Caco-2 (cell line): Measurements from ENCODE around the gene SARNP. TPM values are rescaled to one million over a fixed set of nuclear protein-coding genes. Genes with fewer than 3 reads are reported as not detected.

ENCODE experiments used
- BruUV-seq: library from RNA; stranded (reverse); fragments of 400-500 nt; replicated peaks from 2 replicates; lab custom pipeline; 2021; lab: Mats Ljungman, UMichigan
- CTCF ChIA-PET: fragments of 300-600 bp; sonication (Branson Sonifier 250); formaldehyde crosslinking; loops from one replicate; lab custom pipeline; 2022; ENCODE audit warnings: antibody characterized with exemption; lab: Charles Lee
- POLR2A ChIA-PET: fragments of 300-600 bp; sonication (Branson Sonifier 250); formaldehyde crosslinking; loops from one replicate; lab custom pipeline; 2022; ENCODE audit warnings: antibody characterized with exemption; lab: Charles Lee
- DNase-seq, 2 experiments: peaks; one replicate each; pipeline versions ENCODE4 v3.0.0 to v3.0.0-alpha.2; 2020 to 2022
- H3K27me3 ChIP-seq: replicated peaks from 2 replicates; pipeline ENCODE4 v1.6.0; 2011; ENCODE audit warnings: low read length; ENCODE audit not compliant: control insufficient read depth, insufficient read depth
- H3K36me3 ChIP-seq: 2 replicates; pipeline ENCODE4 v1.5.1; 2011; ENCODE audit warnings: low read length; ENCODE audit not compliant: control insufficient read depth, insufficient read depth
- H3K4me1 ChIP-seq: fragments of 250-450 bp; sonication (Bioruptor Pico); 2 replicates; pipeline ENCODE4 v1.5.1; 2020; ENCODE audit warnings: mild to moderate bottlenecking
- H3K4me3 ChIP-seq: 2 replicates; pipeline ENCODE4 v1.5.1; 2011; ENCODE audit warnings: low read depth, mild to moderate bottlenecking, control low read depth, low read length
- H3K9me3 ChIP-seq: fragments of 250-450 bp; sonication (Bioruptor Pico); 2 replicates; pipeline ENCODE4 v1.5.1; 2020; ENCODE audit warnings: mild to moderate bottlenecking, moderate library complexity
- H3K27ac Mint-ChIP-seq: one replicate; pipeline ENCODE4 v1.8.0; 2022; ENCODE audit warnings: mixed read lengths; ENCODE audit not compliant: unreplicated experiment
- H3K27me3 Mint-ChIP-seq: one replicate; pipeline ENCODE4 v1.8.0; 2022; ENCODE audit warnings: mixed read lengths; ENCODE audit not compliant: insufficient read depth, unreplicated experiment
- H3K36me3 Mint-ChIP-seq: one replicate; pipeline ENCODE4 v1.8.0; 2022; ENCODE audit warnings: mild to moderate bottlenecking, mixed read lengths; ENCODE audit not compliant: insufficient read depth, unreplicated experiment
- H3K4me1 Mint-ChIP-seq: one replicate; pipeline ENCODE4 v1.8.0; 2022; ENCODE audit warnings: low read depth, mixed read lengths; ENCODE audit not compliant: unreplicated experiment
- H3K4me3 Mint-ChIP-seq: one replicate; pipeline ENCODE4 v1.8.0; 2022; ENCODE audit warnings: mild to moderate bottlenecking, moderate library complexity, mixed read lengths; ENCODE audit not compliant: unreplicated experiment
- H3K9me3 Mint-ChIP-seq: one replicate; pipeline ENCODE4 v1.8.0; 2022; ENCODE audit warnings: mixed read lengths; ENCODE audit not compliant: unreplicated experiment
- intact Hi-C: fragments of 100-400 bp; cut with micrococcal nuclease; formaldehyde crosslinking; loops from one replicate; pipeline ENCODE4 v1.10.0; 2022; ENCODE audit not compliant: unreplicated experiment
- total RNA-seq: library from RNA; stranded (reverse); gene quantifications from 2 replicates; pipeline ENCODE4 v1.2.3, GENCODE V29; 2022
- TF ChIP-seq, protein P1 (sequence below), 2 experiments: fragments of 200-600 bp in 1 of 2; IDR thresholded peaks; 1 replicate in 1 of 2; 2 replicates in 1 of 2; pipeline versions ENCODE4 v1.5.1 to v1.8.0; 2011 to 2022; ENCODE audit warnings: antibody characterized with exemption in 1 of 2, control low read depth in 1 of 2, inconsistent platforms in 1 of 2, low read depth in 1 of 2, low read length in 1 of 2, mild to moderate bottlenecking in 1 of 2, moderate library complexity in 1 of 2; ENCODE audit not compliant: insufficient read depth in 1 of 2, severe bottlenecking in 1 of 2, unreplicated experiment in 1 of 2

The SARNP gene
- total RNA-seq, 1 experiment from 2014 or later = 77.6 TPM

GRCh38 chr12:55862286-55862685, 44.8 kb upstream of the SARNP start:
- Mint-ChIP-seq H3K9me3 (no peaks in the 10 kb centered on the region), H3K36me3 (no peaks in the 10 kb centered on the region), H3K4me1 (no peaks in the 10 kb centered on the region), H3K27me3 (no peaks in the 10 kb centered on the region), H3K27ac (no peak overlapping the region), H3K4me3 (no peak overlapping the region)
- CTCF ChIA-PET = interaction anchor here (0.7 kb wide), 1 partner anchor 124 kb away, joined by 4 read pairs; no protein-coding TSS in a partner anchor
- intact Hi-C loops = no loop called here
- POLR2A ChIA-PET = interaction anchor here (0.8 kb wide), 1 partner anchor 45 kb away, joined by 3 read pairs; the partner anchor contains the start of genes ORMDL2 and SARNP
- DNase-seq = no peak
- BruUV-seq = no TSS peak
- no peak overlapping the region for H3K4me3 ChIP-seq
- 0 out of 2 replicates have a peak, but pooled peaks cover 3% of the 10 kb centered on the region for H3K9me3 ChIP-seq
- TF ChIP-seq, protein P1, sequence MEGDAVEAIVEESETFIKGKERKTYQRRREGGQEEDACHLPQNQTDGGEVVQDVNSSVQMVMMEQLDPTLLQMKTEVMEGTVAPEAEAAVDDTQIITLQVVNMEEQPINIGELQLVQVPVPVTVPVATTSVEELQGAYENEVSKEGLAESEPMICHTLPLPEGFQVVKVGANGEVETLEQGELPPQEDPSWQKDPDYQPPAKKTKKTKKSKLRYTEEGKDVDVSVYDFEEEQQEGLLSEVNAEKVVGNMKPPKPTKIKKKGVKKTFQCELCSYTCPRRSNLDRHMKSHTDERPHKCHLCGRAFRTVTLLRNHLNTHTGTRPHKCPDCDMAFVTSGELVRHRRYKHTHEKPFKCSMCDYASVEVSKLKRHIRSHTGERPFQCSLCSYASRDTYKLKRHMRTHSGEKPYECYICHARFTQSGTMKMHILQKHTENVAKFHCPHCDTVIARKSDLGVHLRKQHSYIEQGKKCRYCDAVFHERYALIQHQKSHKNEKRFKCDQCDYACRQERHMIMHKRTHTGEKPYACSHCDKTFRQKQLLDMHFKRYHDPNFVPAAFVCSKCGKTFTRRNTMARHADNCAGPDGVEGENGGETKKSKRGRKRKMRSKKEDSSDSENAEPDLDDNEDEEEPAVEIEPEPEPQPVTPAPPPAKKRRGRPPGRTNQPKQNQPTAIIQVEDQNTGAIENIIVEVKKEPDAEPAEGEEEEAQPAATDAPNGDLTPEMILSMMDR (IDR thresholded peaks at IDR 0.05; ENCODE audit: insufficient read depth in 1 of 2, low read depth in 1 of 2, low read length in 1 of 2, severe bottlenecking in 1 of 2, unreplicated experiment in 1 of 2) = no peak
- no peaks in the 10 kb centered on the region for H3K27me3 ChIP-seq
- H3K36me3 ChIP-seq = no peaks in the 10 kb centered on the region
- peaks cover 7% of the 10 kb centered on the region; the same call in 1 of the 2 replicates for H3K4me1 ChIP-seq

- no TSS peak for BruUV-seq
- Mint-ChIP-seq H3K27me3 (no peaks in the 10 kb centered on the region), H3K4me3 (no peak overlapping the region), H3K36me3 (no peaks in the 10 kb centered on the region), H3K27ac (no peak overlapping the region), H3K4me1 (no peaks in the 10 kb centered on the region), H3K9me3 (no peaks in the 10 kb centered on the region)
- H3K36me3 ChIP-seq = no peaks in the 10 kb centered on the region
- intact Hi-C loops = no loop called here
- H3K27me3 ChIP-seq = no peaks in the 10 kb centered on the region
- ChIA-PET CTCF (no interaction called here), POLR2A (interaction anchor here (0.8 kb wide), 1 partner anchor 44 kb away, joined by 3 read pairs; the partner anchor contains the start of genes ORMDL2 and SARNP)
- 0 out of 2 replicates have a peak, but pooled peaks cover 3% of the 10 kb centered on the region for H3K9me3 ChIP-seq
- H3K4me3 ChIP-seq = no peak overlapping the region
- TF ChIP-seq, protein P1 (IDR thresholded peaks at IDR 0.05; ENCODE audit: insufficient read depth in 1 of 2, low read depth in 1 of 2, low read length in 1 of 2, severe bottlenecking in 1 of 2, unreplicated experiment in 1 of 2) = no peak
- peaks cover 7% of the 10 kb centered on the region; the same call in 1 of the 2 replicates for H3K4me1 ChIP-seq
- no peak for DNase-seq
These were observed 44.3 kb upstream of the SARNP start for GRCh38 chr12:55861871-55862270.

- TF ChIP-seq, protein P1 (IDR thresholded peaks at IDR 0.05; ENCODE audit: insufficient read depth in 1 of 2, low read depth in 1 of 2, low read length in 1 of 2, severe bottlenecking in 1 of 2, unreplicated experiment in 1 of 2) = no peak
- Histone ChIP-seq H3K36me3 (no peaks in the 10 kb centered on the region), H3K27me3 (no peaks in the 10 kb centered on the region), H3K4me3 (no peak overlapping the region), H3K9me3 (0 out of 2 replicates have a peak, but pooled peaks cover 3% of the 10 kb centered on the region), H3K4me1 (peaks cover 7% of the 10 kb centered on the region; the same call in 1 of the 2 replicates)
- Mint-ChIP-seq H3K4me3 (no peak overlapping the region), H3K27ac (no peak overlapping the region), H3K27me3 (no peaks in the 10 kb centered on the region), H3K4me1 (no peaks in the 10 kb centered on the region), H3K36me3 (no peaks in the 10 kb centered on the region), H3K9me3 (no peaks in the 10 kb centered on the region)
- no peak for DNase-seq
- BruUV-seq = no TSS peak
- ChIA-PET CTCF (no interaction called here), POLR2A (no interaction called here)
- intact Hi-C loops = no loop called here
These were observed 43.9 kb upstream of the SARNP start for GRCh38 chr12:55861396-55861795.
